ENCODE data around the gene ERCC2. TPM values are rescaled to one million over a fixed set of nuclear protein-coding genes. Genes with fewer than 3 reads are reported as not detected.

The ERCC2 gene
- total RNA-seq, 1 experiment from 2014 or later: 13.8 TPM

DNA sequence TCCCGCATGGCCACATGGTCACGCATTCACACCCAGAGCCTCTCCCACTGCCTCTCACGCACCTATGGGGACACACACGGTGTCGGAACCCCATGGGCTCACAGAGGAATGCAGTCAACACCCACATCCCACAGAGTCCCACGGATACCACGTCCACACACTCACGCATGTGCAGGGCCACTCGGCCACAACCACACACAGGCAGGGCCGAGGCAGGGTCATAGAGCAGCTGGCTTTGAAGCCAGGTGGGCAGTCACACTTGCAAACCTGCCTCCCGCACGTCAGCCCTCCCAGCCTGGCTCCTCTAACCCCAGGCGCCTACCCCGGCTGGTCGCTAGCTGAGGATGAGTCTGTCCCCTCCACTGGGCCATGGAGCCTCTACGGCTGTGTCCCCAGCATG, 8.1 kb downstream of the ERCC2 start:
- no peak for DNase-seq (ENCODE audit: low read depth, low spot score)
- in situ Hi-C loops (cut with HindIII; ENCODE audit: low pct_unique_long_range_greater_than_20kb, low sequenced_read_pairs): no loop called here

DNA sequence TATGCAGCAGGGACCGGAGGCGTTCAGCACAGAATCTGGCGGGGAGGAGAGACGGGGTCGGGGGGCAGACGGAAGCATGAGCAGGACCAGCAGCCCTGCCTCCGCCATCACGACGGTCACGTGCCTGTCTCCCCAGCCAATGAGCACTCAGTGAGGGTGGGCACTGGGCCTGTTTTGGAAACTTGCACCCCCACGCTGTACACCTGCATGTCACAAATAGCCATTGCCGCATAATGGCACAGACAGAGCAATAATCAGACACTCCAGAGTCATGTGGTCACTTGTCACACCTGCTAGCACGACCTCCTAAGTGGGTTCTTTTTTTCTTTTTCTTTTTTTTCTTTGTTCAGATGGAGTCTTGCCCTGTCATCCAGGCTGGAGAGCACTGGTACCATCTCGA, 8.8 kb downstream of the ERCC2 start:
- in situ Hi-C loops (cut with HindIII; ENCODE audit: low pct_unique_long_range_greater_than_20kb, low sequenced_read_pairs): no loop called here
- DNase-seq (ENCODE audit: low read depth, low spot score): no peak

DNA sequence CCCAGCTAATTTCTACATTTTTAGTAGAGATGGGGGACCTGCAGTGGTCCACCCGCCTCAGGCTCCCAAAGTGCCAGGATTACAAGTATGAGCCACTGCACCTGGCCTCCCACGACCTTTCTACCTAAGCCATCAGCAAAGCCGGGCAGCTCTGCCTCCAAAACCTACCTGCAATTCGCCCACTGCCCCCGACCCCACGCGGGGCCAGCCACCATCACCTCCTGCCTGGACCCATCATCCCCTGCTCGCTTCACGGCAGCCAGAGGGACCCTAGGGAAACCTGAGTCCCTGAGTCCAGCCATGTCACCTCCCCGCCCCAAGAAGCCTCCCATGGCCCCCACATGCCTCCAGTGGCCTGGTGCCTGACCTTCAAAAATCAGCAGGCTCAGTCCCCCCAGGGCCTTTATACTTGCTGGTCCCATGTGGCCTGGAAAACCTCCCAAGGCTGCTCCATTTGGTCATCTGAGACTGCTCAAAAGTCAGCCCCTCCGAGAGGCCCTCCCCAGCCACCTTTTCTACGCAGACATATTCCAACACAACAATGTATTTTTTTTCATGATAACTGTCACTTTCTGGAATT, 12.1 kb downstream of the ERCC2 start:
- in situ Hi-C loops (cut with HindIII; ENCODE audit: low pct_unique_long_range_greater_than_20kb, low sequenced_read_pairs): no loop called here
- DNase-seq (ENCODE audit: low read depth, low spot score): no peak

DNA sequence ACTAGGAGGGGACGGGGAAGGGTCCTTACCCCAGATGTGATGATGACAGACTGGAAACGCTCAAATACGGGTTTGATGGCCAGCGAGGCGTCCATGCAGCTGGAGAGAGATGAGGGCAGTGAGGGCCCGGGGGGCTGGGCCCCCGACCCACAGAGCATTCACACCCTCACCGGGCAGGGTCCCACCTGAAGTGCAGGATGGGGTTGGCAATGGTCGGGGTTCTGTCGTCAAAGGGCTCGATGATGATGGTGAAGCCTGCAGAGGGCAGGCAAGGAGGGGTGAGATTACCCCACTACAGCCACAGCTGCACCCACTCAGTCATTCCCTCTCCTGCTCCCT, 13.0 kb downstream of the ERCC2 start:
- in situ Hi-C loops (cut with HindIII; ENCODE audit: low pct_unique_long_range_greater_than_20kb, low sequenced_read_pairs): no loop called here
- no peak for DNase-seq (ENCODE audit: low read depth, low spot score)

DNA sequence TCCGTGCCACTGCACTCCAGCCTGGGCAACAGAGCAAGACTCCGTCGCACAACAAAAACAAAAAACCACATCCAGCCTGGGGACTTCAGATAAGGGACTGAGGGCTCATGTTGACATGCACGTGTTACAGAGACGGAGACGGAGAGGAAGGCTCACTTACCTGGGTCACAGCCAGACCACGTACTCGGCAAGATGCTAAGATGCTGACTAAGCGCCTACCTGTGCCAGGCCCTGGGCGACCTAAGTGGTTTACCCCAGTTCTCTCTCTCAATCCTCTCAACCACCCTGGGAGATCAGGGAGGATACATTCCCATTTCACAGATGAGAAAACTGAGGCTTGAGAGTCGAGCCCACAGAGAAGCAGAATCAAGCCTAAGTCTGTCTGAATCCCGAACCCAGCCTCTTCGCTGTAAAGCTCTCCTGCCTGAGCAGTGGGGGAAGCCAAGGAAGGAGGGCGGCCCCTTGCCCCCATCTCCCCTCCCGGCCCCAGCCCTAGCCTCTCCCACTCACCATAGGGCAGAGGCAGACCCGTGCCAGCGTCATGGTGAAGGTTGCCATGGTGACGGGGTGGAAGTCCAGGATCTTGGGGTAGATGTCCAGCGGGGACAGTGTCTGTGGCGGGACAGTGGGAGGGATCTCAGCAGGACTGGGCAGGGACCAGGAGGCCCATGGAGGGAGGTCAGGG, 13.5 kb downstream of the ERCC2 start:
- DNase-seq (ENCODE audit: low read depth, low spot score): no peak
- in situ Hi-C loops (cut with HindIII; ENCODE audit: low pct_unique_long_range_greater_than_20kb, low sequenced_read_pairs): no loop called here

DNA sequence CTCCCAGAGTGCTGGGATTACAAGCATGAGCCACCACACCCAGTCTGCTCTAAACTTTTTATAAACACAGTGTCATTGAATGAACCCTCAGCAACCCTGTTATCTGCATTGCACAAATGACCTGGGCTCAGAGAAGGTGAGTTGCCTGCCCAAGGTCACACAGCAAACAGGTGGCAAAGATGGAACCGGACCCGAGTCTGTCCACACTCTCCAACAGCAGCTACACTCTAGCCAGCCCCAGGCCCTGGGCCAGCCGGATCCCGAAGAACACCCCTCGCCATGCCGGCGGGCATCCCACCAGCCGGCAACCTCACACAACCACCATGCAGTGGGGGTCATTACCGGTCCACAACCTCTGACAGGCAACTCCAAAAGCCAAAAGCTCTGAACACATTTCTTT, 14.5 kb downstream of the ERCC2 start:
- in situ Hi-C loops (cut with HindIII; ENCODE audit: low pct_unique_long_range_greater_than_20kb, low sequenced_read_pairs): no loop called here
- DNase-seq (ENCODE audit: low read depth, low spot score): no peak

DNA sequence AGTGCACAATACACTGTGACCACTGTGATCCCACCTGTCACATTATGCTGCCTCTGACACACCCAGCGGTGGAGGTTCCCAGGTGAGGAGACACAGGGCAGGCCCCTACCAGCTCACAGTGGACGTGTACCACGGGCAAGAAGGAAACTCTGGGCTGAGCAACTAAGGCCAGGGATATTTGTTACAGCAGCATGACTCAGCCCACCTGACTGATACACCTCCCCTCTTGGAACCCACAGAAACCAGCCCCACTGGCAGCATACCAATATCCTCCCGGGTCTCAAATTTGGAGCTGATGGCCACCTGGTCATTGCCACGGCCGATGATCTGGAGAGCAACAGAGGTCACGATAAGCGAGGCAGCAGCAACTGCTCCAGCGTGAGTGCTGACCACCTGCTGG, 15.0 kb downstream of the ERCC2 start:
- in situ Hi-C loops (cut with HindIII; ENCODE audit: low pct_unique_long_range_greater_than_20kb, low sequenced_read_pairs): no loop called here
- DNase-seq (ENCODE audit: low read depth, low spot score): no peak

DNA sequence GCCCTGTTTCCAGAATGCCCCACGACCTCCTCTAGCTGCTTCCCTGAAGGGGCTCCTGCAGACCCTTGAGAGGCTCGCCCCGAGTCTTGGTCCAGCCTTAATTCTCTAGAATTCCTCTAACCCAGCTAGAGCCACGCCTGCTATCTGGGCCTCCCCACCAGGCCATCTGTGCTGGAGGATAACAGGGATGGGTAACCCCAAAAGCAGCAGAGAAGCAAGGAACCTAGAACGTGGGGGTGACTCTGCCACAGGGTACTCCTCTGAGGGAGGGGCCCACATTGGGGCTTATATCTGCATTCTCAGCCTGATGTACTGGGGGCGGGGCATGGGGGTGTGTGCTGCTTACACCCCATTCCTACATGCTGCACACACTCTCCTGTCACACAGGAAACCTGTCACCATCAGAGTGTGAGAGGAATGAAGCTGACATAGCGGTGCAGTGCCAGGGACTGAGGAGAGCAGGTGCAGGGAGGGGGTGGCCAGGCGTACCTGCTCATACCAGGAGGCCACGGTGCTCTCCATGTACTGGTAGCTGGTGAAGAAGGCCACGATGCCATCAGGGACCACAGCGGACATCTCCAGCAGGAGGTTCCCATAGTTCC, 16.0 kb downstream of the ERCC2 start:
- in situ Hi-C loops (cut with HindIII; ENCODE audit: low pct_unique_long_range_greater_than_20kb, low sequenced_read_pairs): no loop called here
- DNase-seq (ENCODE audit: low read depth, low spot score): no peak

DNA sequence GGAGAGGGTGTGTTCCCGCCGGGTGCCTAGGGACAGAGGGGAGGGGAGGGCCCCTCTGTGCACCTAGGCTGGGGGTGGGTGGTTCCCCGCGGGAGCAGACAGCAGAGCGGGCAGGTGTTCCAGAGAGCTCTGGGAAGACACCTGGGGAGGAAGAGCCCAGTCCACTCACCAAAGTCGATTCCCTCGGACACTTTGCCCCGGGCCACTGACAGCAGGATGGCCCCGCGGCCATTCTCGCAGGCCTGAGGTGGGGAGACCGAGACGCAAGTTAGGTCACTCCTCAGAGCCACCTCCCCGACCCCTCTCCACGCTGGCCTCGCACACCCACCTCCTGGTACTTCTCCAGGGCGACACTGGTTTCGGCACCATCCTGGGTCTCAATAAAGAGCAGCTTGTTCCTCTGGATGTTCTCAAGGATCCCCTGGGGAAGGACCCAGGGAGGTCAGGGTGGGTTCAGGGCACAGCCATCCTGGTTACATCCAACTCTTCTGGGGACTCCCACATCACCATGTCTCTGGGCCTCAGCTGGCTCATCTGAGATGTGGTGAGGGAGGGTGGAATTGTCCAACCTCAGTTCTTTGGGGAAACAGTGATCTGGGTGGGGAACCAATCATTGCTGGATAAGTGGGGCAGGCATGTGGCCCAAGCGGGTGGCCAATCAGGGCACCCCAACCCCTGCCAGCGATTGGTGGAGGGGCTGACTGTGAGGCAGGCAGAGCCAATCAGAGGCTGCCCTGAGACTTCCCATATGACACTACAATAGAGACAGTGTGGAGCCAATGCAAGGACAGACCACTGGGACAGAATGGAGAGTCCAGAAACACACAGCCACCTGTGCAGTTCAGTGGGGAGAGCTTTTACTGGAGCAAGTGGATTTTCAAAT, 17.2 kb downstream of the ERCC2 start:
- in situ Hi-C loops (cut with HindIII; ENCODE audit: low pct_unique_long_range_greater_than_20kb, low sequenced_read_pairs): no loop called here
- peak; percentile 37 for DNase-seq (ENCODE audit: low read depth, low spot score)

DNA sequence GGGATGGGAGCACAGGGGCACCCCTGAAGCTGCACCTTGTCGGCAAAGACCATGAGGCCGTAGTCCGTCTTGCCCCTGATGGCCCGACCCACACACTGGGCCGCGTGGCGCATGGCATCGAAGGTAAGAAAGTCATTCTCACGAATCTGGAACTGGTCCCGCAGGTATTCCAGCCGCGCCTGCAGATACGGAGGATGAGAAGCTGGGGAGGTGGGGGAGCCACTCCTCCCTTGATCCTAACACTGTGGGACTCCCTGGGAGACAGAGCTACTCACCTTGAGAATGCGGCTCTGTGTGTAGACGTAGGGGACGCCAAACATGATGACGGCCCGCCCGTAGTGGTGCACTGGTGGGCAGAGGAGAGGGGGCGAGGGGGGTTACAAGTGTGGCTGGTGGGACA, 17.9 kb downstream of the ERCC2 start:
- in situ Hi-C loops (cut with HindIII; ENCODE audit: low pct_unique_long_range_greater_than_20kb, low sequenced_read_pairs): no loop called here
- no peak for DNase-seq (ENCODE audit: low read depth, low spot score)

DNA sequence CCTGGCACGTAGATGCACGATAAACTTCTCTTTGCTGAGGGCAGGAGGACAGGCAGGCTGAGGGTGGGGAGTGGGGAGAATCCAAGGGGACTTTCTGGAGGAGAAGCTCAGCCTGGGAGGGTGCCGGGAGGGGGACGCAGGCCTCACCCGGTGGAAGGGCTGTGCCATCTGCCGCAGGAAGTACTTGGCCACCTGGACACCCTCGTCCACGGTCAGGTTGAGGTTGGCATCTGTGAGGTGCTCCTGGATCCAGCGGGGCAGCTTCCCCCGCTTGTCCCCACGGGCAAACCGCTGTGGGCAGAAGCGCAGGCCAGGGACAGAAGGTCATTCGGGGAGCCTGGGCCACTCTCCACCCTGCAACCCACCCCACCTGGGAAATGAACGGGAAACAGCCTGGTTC, 18.3 kb downstream of the ERCC2 start:
- DNase-seq (ENCODE audit: low read depth, low spot score): no peak
- in situ Hi-C loops (cut with HindIII; ENCODE audit: low pct_unique_long_range_greater_than_20kb, low sequenced_read_pairs): no loop called here

DNA sequence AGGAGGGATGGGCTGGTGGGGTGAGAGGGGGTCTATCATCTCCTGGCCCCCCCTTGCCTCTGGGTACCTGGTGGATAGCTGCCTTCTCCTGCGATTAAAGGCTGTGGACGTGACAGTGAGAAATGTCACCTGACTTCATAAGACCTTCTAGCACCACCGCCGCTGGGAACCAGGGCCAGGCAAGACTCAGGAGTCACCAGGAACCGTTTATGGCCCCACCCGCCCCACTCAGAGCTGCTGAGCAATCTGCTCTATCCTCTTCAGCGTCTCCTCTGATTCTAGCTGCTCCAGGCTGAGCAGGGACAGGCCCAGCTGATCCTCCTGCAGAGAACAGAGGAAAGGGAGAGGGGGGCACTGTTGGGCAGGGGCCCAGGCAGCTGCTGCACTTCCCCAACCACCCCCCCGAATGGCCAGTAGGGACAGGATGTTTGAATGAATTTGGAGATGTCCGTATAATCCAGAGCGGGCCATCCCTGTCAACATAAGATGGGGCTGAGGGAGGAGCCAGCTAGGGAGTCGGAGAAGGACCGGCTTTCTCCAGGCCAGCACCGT, 18.9 kb downstream of the ERCC2 start:
- DNase-seq (ENCODE audit: low read depth, low spot score): no peak
- in situ Hi-C loops (cut with HindIII; ENCODE audit: low pct_unique_long_range_greater_than_20kb, low sequenced_read_pairs): no loop called here

DNA sequence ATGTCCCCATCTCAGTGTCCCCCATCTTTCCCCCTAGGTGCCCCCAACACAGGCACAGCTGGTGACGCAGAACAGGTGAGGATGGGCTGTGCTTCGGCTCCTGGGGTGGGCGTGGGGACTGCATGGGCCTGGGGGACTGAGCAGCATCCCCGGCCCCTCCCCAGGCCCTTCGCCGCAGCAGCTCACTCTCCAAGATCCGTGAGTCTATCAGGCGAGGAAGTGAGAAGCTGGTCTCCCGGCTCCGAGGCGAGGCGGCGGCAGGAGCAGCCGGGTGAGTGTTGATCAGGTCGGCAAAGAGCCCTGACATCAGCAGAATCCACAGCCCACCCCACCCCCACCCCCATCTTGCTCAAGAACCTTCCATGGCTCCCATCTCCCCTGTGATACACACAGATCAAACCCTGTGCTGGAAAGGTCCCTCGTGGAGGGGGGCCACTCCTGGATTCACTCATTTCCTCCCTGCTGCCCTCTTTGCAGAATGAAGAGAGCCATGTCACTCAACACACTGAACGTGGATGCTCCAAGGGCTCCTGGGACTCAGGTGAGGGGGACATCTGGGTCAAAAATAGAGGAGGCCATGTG, 19.8 kb downstream of the ERCC2 start:
- in situ Hi-C loops (cut with HindIII; ENCODE audit: low pct_unique_long_range_greater_than_20kb, low sequenced_read_pairs): no loop called here
- DNase-seq (ENCODE audit: low read depth, low spot score): no peak

DNA sequence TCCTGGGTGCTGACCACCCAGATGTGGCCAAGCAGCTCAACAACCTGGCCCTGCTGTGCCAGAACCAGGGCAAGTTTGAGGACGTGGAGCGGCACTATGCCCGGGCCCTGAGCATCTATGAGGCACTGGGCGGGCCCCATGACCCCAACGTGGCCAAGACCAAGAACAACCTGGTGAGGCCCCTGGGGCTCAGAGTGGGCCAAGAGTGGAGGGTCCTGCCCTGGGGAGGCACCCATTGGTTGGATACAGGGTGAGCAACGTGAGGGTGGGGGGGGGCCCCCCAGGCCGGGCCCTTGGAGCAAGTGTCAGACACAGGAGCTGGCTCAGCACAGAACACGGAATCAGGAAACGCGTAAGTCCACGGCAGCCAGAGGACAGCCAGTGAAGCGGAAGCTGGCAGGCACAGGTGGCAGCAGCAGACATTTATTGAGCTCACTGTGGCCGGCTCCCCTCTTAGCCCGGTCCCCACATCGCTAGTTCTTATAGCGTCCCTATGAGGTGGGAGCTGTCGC, 20.9 kb downstream of the ERCC2 start:
- DNase-seq (ENCODE audit: low read depth, low spot score): no peak
- in situ Hi-C loops (cut with HindIII; ENCODE audit: low pct_unique_long_range_greater_than_20kb, low sequenced_read_pairs): no loop called here

DNA sequence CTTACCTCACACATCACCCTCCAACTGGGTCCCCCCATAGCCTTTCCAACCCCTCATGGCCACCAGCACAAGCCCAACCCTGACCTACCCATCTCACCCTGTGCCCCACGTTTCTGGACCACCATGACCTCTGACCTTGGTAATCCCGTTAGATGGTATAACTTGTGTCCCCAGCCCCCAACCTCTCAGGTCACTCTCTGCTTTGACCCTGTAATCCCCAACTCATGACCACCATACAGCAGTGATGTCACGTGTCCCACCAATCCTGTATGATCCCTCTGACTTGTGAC, 21.3 kb downstream of the ERCC2 start:
- in situ Hi-C loops (cut with HindIII; ENCODE audit: low pct_unique_long_range_greater_than_20kb, low sequenced_read_pairs): no loop called here
- DNase-seq (ENCODE audit: low read depth, low spot score): no peak

DNA sequence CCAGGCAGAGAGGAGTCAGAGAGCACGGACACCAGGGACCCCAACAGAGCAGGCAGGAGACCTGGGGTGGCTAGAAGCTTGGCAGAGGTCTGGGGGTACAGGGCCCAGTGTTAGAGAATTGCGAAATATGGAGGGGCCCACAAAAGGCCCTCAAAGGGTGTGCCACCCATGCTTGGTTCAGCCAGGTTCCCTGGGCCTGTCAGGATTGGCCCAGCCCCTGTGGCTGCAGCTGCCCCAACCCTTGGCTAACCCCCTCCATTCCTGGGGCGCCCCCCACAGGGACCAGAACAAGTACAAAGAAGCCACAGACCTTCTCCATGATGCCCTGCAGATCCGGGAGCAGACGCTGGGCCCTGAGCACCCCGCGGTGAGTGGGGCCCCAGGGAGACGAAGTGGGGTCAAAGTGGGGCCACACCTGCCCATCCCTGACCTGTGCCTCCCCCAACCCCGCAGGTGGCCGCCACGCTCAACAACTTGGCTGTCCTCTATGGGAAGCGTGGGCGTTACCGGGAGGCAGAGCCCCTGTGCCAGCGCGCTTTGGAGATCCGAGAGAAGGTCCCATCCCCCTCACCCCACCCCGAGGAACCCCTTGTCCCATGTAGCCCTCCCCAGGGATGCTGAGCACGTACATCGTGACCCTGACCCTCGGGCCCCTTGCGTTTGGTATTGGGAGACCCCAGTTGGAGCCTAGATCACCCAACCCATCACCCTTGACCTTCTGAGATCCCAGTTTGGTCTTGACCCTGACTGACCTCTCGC, 21.8 kb downstream of the ERCC2 start:
- DNase-seq (ENCODE audit: low read depth, low spot score): no peak
- in situ Hi-C loops (cut with HindIII; ENCODE audit: low pct_unique_long_range_greater_than_20kb, low sequenced_read_pairs): no loop called here

DNA sequence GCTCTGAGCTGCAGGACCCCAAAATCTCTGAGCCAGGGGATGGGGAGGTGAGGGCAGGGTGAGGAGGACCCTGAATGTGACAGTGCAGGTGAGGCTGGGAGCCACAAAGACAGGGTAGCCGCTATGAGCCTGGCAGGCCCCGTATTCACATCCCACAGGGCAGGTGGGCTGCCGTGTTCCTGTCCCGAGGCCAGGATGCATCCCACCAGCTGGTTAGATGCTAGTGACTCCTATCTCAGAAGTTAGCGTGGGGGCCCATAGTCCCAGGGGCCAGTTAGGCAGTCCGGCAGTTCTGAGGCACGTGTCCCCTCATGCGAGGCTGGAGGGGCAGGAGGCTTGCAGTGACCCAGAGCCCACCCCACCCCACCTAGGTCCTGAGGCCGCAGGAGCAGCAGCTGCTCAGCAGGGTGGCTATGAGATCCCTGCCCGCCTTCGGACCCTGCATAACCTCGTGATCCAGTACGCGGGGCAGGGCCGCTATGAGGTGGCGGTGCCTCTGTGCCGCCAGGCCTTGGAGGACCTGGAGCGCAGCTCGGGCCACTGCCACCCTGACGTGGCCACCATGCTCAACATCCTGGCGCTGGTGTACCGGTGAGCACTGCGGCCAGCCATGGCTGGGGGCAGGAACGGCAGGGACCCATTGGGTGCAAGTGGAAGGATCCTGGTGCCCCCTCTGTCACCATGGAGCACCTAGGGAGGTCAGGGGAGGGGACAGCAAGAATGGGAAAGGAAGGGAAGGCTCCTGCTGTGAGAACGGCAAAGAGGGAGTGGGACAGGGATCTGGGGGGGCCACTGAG, 22.6 kb downstream of the ERCC2 start:
- in situ Hi-C loops (cut with HindIII; ENCODE audit: low pct_unique_long_range_greater_than_20kb, low sequenced_read_pairs): no loop called here

More for the DNA sequence above, 22.6 kb downstream of the ERCC2 start:
- DNase-seq (ENCODE audit: low read depth, low spot score): no peak

All from SK-MEL-5 (cell line).